GM12878 (cell line): ENCODE measurements around the gene TRIM46. TPM values are rescaled to one million over a fixed set of nuclear protein-coding genes. Genes with fewer than 3 reads are reported as not detected.

Source experiments
- CBFB ChIP-seq: IDR thresholded peaks from 2 replicates; pipeline ENCODE4 v1.6.1; 2016; ENCODE audit warnings: antibody characterized with exemption, low read depth
- CREB1 ChIP-seq: IDR thresholded peaks from 2 replicates; pipeline ENCODE4 v1.6.1; 2012; ENCODE audit warnings: low read depth, mild to moderate bottlenecking, inconsistent platforms
- HDAC6 ChIP-seq: fragments of 200-600 bp; sonication (generic); IDR thresholded peaks from one replicate; pipeline ENCODE4 v1.8.0; 2017; ENCODE audit warnings: antibody characterized with exemption; ENCODE audit not compliant: unreplicated experiment
- NR2C1 ChIP-seq: fragments of 450-650 bp; IDR thresholded peaks from 2 replicates; pipeline ENCODE4 v1.6.1; 2017; ENCODE audit warnings: antibody characterized with exemption, mild to moderate bottlenecking, moderate library complexity
- RAD21 ChIP-seq: IDR thresholded peaks from 2 replicates; pipeline ENCODE4 v1.6.1; 2011; ENCODE audit warnings: mild to moderate bottlenecking, low read depth, low read length, moderate library complexity; ENCODE audit not compliant: insufficient read depth
- RB1 ChIP-seq: fragments of 450-650 bp; formaldehyde crosslinking; IDR thresholded peaks from 2 replicates; pipeline ENCODE4 v1.6.1; 2017; ENCODE audit warnings: mild to moderate bottlenecking, borderline replicate concordance
- RCOR1 ChIP-seq: conservative IDR thresholded peaks from 2 replicates; pipeline ENCODE4 v1.6.1; 2012; ENCODE audit warnings: low read depth, low read length, improper control_type of control experiment
- SIX5 ChIP-seq: IDR thresholded peaks from 2 replicates; pipeline ENCODE4 v1.6.1; 2011; ENCODE audit warnings: mild to moderate bottlenecking, low read depth, low read length, moderate library complexity; ENCODE audit not compliant: severe bottlenecking
- SREBF1 ChIP-seq: IDR thresholded peaks from 2 replicates; pipeline ENCODE4 v1.6.1; 2012; ENCODE audit warnings: mild to moderate bottlenecking, low read length
- SREBF2 ChIP-seq: IDR thresholded peaks from 2 replicates; pipeline ENCODE4 v1.6.1; 2012; ENCODE audit warnings: mild to moderate bottlenecking, low read length
- STAT1 ChIP-seq: fragments of 450-650 bp; conservative IDR thresholded peaks from 2 replicates; pipeline ENCODE4 v1.6.1; 2014; ENCODE audit warnings: antibody characterized with exemption, mild to moderate bottlenecking
- TAF1 ChIP-seq: IDR thresholded peaks from 2 replicates; pipeline ENCODE4 v1.6.1; 2011; ENCODE audit warnings: mild to moderate bottlenecking, low read depth, low read length, borderline replicate concordance
- TCF12 ChIP-seq: IDR thresholded peaks from 2 replicates; pipeline ENCODE4 v1.6.1; 2011; ENCODE audit warnings: low read depth, mild to moderate bottlenecking, low read length
- TCF7 ChIP-seq: IDR thresholded peaks from 2 replicates; pipeline ENCODE4 v1.6.1; 2014; ENCODE audit warnings: antibody characterized with exemption, borderline replicate concordance
- polyA plus RNA-seq, 11 experiments: library from polyadenylated mRNA; depleted of rRNA in 4 of 11; unstranded in 6 of 11; stranded (reverse) in 5 of 11; fragments of >200 nt; fragmentation: Nextera tagmentation in 4 of 11; fragmentation: Illumina TruSeq in 1 of 11; extraction: Ambion mirVana in 4 of 11; extraction: Trizol in 1 of 11; gene quantifications; 1 replicate in 1 of 11; 2 replicates in 10 of 11; pipeline versions ENCODE4 v1.2.1 to v1.2.3, GENCODE V29; 2011 to 2016; ENCODE audit warnings: inconsistent platforms in 2 of 11, missing spikeins in 2 of 11, low read depth in 1 of 11
- total RNA-seq, 4 experiments: library from RNA; depleted of rRNA in 3 of 4; stranded (reverse); fragments of >200 nt in 3 of 4; fragmentation: Illumina TruSeq in 1 of 4; extraction: Trizol in 1 of 4; gene quantifications; 2 replicates each; pipeline versions ENCODE4 v1.2.1 to v1.2.3, GENCODE V29; 2013 to 2021
- TF ChIP-seq, protein P1 (sequence below): fragments of 450-650 bp; formaldehyde crosslinking; IDR thresholded peaks from 2 replicates; pipeline ENCODE4 v1.4.0; 2020; ENCODE audit warnings: mild to moderate bottlenecking, moderate library complexity
- TF ChIP-seq, protein P2 (sequence below): IDR thresholded peaks from 2 replicates; pipeline ENCODE4 v1.6.1; 2012; ENCODE audit warnings: improper control_type of control experiment, low read depth, low read length; ENCODE audit not compliant: insufficient replicate concordance
- TF ChIP-seq, protein P3 (sequence below): fragments of 450-650 bp; IDR thresholded peaks from 2 replicates; pipeline ENCODE4 v1.6.1; 2014; ENCODE audit warnings: mild to moderate bottlenecking

The TRIM46 gene
- total and polyA plus RNA-seq, 10 of the 15 experiments (the other 5 are each of a cell fraction or from before 2014, with no cell fraction given): 0.08 to 3.1 (median 0.97) TPM

DNA sequence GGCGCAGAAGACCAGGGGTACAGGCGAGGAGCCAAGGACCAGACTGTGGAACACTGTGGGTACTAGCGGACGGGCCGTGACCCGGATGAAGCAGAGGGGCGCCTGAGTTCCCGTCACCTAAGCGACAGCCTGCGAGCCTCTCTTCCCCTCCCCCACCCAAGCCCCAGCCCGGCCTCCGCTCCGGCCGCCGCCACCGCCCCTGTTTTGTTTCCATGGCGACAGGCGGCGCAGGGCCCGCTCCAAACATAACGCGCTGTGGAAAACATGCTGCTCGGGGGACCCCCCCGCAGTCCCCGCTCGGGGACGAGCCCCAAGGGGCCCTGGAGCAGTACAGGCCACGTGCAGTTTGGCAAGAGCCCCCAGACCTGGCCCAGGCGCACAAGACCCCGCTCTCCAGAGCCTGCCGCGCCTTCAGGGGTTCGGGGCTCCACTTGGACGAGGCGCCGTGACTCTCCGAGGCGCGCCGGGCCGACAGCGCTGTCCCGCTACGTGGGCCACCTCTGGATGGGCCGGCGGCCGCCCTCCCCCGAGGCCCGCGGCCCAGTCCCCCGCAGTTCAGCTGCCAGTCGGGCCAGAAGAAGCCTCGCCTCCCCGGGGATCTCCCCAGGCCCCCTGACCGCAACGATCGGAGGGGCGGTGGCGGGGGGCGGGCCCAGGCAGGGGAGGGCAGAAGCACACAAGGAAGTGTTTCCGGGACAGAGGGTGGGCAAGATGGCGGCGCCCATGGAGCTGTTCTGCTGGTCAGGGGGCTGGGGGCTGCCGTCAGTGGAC lies 35.1 kb downstream of the TRIM46 start, which contains the start of gene MTX1 (continued):
- TF ChIP-seq, protein P1, sequence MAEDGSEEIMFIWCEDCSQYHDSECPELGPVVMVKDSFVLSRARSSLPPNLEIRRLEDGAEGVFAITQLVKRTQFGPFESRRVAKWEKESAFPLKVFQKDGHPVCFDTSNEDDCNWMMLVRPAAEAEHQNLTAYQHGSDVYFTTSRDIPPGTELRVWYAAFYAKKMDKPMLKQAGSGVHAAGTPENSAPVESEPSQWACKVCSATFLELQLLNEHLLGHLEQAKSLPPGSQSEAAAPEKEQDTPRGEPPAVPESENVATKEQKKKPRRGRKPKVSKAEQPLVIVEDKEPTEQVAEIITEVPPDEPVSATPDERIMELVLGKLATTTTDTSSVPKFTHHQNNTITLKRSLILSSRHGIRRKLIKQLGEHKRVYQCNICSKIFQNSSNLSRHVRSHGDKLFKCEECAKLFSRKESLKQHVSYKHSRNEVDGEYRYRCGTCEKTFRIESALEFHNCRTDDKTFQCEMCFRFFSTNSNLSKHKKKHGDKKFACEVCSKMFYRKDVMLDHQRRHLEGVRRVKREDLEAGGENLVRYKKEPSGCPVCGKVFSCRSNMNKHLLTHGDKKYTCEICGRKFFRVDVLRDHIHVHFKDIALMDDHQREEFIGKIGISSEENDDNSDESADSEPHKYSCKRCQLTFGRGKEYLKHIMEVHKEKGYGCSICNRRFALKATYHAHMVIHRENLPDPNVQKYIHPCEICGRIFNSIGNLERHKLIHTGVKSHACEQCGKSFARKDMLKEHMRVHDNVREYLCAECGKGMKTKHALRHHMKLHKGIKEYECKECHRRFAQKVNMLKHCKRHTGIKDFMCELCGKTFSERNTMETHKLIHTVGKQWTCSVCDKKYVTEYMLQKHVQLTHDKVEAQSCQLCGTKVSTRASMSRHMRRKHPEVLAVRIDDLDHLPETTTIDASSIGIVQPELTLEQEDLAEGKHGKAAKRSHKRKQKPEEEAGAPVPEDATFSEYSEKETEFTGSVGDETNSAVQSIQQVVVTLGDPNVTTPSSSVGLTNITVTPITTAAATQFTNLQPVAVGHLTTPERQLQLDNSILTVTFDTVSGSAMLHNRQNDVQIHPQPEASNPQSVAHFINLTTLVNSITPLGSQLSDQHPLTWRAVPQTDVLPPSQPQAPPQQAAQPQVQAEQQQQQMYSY (CRISPR knock-in tag): no peak
- TF ChIP-seq RAD21 (no peak), SIX5 (peak; percentile 24), STAT1 (no peak), TCF12 (0 out of 2 replicates have a peak, but pooled peaks have one; percentile 24), HDAC6 (no peak), CBFB (0 out of 2 replicates have a peak, but pooled peaks have one; percentile 34), RCOR1 (no peak), CREB1 (peak; percentile 85), TAF1 (0 out of 2 replicates have a peak, but pooled peaks have one; percentile 10), SREBF1 (0 out of 2 replicates have a peak, but pooled peaks have one; percentile 43), NR2C1 (peak; percentile 96), TCF7 (no peak), RB1 (no peak), SREBF2 (no peak)
- TF ChIP-seq, protein P2, sequence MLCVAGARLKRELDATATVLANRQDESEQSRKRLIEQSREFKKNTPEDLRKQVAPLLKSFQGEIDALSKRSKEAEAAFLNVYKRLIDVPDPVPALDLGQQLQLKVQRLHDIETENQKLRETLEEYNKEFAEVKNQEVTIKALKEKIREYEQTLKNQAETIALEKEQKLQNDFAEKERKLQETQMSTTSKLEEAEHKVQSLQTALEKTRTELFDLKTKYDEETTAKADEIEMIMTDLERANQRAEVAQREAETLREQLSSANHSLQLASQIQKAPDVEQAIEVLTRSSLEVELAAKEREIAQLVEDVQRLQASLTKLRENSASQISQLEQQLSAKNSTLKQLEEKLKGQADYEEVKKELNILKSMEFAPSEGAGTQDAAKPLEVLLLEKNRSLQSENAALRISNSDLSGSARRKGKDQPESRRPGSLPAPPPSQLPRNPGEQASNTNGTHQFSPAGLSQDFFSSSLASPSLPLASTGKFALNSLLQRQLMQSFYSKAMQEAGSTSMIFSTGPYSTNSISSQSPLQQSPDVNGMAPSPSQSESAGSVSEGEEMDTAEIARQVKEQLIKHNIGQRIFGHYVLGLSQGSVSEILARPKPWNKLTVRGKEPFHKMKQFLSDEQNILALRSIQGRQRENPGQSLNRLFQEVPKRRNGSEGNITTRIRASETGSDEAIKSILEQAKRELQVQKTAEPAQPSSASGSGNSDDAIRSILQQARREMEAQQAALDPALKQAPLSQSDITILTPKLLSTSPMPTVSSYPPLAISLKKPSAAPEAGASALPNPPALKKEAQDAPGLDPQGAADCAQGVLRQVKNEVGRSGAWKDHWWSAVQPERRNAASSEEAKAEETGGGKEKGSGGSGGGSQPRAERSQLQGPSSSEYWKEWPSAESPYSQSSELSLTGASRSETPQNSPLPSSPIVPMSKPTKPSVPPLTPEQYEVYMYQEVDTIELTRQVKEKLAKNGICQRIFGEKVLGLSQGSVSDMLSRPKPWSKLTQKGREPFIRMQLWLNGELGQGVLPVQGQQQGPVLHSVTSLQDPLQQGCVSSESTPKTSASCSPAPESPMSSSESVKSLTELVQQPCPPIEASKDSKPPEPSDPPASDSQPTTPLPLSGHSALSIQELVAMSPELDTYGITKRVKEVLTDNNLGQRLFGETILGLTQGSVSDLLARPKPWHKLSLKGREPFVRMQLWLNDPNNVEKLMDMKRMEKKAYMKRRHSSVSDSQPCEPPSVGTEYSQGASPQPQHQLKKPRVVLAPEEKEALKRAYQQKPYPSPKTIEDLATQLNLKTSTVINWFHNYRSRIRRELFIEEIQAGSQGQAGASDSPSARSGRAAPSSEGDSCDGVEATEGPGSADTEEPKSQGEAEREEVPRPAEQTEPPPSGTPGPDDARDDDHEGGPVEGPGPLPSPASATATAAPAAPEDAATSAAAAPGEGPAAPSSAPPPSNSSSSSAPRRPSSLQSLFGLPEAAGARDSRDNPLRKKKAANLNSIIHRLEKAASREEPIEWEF: no peak
- TF ChIP-seq, protein P3, sequence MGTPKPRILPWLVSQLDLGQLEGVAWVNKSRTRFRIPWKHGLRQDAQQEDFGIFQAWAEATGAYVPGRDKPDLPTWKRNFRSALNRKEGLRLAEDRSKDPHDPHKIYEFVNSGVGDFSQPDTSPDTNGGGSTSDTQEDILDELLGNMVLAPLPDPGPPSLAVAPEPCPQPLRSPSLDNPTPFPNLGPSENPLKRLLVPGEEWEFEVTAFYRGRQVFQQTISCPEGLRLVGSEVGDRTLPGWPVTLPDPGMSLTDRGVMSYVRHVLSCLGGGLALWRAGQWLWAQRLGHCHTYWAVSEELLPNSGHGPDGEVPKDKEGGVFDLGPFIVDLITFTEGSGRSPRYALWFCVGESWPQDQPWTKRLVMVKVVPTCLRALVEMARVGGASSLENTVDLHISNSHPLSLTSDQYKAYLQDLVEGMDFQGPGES: no peak
